HG03432 (cell line): ENCODE data around the gene GJA4.

ENCODE experiments used
- ATAC-seq: cut with Tn5 transposase; IDR thresholded peaks from one replicate; pipeline ENCODE4 v1.9.1; 2021; ENCODE audit warnings: mild to moderate bottlenecking, moderate library complexity; ENCODE audit not compliant: unreplicated experiment

Gene GJA4

DNA sequence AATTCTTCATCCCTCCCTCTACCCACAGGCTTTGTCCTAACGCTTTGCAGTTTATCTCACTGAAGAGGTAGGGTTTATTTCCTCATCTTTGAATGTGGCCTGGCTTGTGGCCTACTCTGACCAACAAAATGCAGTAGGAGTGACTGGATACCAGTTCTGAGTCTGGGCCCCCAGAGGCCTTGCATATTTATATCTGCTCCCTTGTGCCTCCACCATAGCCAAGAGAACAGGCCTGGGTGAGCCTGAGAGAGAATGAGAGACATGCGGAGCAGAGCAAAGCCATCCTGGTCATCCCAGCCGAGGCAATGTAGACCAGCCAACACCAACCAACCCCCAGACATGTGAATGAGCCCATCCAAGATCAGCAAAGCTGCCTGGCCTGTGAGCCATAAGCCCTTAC lies 36.5 kb downstream of the GJA4 start:
- no peak for ATAC-seq

GRCh38 chr1:34831721-34832246 lies 39.0 kb downstream of the GJA4 start:
- no peak for ATAC-seq

DNA sequence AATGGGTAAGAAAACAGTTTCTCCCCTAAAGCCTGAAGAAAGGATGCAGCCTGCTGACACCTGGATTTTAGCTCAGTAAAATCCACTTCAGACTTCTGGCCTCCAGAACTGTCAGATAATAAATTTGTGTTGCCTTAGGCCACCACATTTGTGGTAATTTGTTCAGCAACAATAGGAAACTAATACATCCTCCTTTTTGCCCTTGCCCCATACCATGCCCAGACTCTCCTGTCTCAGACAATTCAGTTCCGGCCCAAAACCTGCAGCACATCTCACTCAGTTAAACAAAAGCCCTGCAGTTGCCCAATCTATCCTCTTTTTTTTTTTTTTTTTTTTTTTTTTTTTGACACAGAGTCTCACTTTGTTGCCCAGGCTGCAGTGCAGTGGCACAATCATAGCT lies 40.9 kb downstream of the GJA4 start:
- ATAC-seq, result no peak

GRCh38 chr1:34839526-34840305 lies 46.9 kb downstream of the GJA4 start:
- no peak for ATAC-seq

DNA sequence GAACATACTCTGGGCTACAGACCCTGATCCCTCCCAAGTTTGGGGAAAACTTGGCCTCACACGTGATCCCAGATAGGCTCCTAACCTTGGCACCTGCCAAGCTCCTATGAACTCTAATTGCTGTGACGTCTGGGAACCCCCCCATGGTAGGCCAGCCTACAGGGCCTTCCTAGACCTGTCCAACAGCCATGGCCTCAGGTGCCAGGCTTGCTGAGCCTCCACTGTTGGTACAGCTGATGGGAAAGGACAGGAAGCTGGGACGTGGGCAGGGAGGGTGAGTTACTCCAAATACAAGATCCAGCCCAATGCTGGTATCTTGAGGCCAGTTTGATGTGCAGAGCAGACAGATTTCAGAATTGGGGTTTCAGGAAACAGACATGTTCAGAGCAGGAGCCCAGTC lies 47.6 kb downstream of the GJA4 start:
- no peak for ATAC-seq

GRCh38 chr1:34842073-34842472 lies 49.3 kb downstream of the GJA4 start:
- no peak for ATAC-seq

DNA sequence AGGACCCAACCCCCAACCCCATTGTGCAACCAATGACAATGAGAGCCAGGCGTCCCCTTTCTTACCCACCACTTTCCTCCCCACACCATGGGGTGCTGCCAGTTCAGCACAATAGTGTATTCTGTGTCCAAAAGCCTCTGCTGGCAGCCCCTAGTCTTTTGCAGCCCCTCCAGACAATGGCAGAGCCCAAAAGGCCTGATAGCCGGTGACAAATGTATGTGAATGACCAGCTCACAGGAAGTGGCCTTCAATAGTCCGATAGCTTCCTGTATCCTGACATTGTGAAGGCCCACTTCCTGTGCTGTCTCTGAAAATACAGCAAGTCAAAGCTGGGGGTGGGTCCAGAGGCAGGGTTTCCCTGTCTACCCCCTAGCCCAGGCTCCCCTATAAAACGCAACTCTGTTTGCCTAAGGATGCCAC lies 50.2 kb downstream of the GJA4 start:
- ATAC-seq, result no peak

- no peak for ATAC-seq
Measured at GRCh38 chr1:34843392-34844251, 50.8 kb downstream of the GJA4 start.

DNA sequence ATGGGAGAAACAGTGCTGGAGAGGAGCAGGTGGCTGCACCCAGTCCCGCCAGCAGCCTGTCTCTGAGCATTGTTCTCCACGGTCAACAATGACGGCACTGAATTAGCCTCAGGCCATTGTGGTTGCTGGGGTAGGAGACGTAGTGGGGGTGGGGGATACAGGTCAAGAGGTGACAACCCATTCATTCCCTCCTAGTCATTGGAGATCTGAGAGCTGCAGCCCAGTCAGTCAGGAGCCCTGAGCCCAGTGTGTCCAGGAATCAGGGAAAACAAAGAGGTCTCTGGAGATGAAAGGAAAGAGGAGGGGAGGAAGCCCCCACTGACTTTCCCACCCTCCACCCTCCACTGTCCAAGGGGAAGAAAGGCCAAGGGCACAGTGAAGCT lies 51.4 kb downstream of the GJA4 start:
- ATAC-seq, result no peak
